Activated CD8-positive, alpha-beta T cell treated with anti-CD3 and anti-CD28 coated beads for 36 hours (primary cell): ENCODE data around the gene CD163L1. TPM values are rescaled to one million over a fixed set of nuclear protein-coding genes. Genes with fewer than 3 reads are reported as not detected.
"Not testable (repeated sequence)": the region's sequence is repeated elsewhere in the genome, so short reads cannot be mapped to it uniquely, and the experiment has no call there.

Experiments
- ATAC-seq: fragments of 200-7000 bp; cut with Tn5 transposase; one replicate; pipeline ENCODE4 v1.10.0; 2021; ENCODE audit warnings: mild to moderate bottlenecking, moderate library complexity
- CTCF ChIA-PET: fragments of 350-600 bp; sonication (Branson Sonifier 250); formaldehyde crosslinking; loops from one replicate; lab custom pipeline; 2021; ENCODE audit warnings: antibody characterized with exemption; lab: Charles Lee
- POLR2A ChIA-PET: fragments of 350-600 bp; sonication (Branson Sonifier 250); formaldehyde crosslinking; loops from one replicate; lab custom pipeline; 2021; ENCODE audit warnings: antibody characterized with exemption; lab: Charles Lee
- DNase-seq: peaks from one replicate; pipeline ENCODE4 v3.0.0-alpha.2; 2020
- H3K27ac Mint-ChIP-seq: one replicate; pipeline ENCODE4 v1.8.0; 2021; ENCODE audit warnings: mild to moderate bottlenecking, mixed read lengths
- H3K27me3 Mint-ChIP-seq: one replicate; pipeline ENCODE4 v1.8.0; 2021; ENCODE audit warnings: mixed read lengths
- H3K36me3 Mint-ChIP-seq: one replicate; pipeline ENCODE4 v1.8.0; 2021; ENCODE audit warnings: low read depth, mixed read lengths
- H3K4me1 Mint-ChIP-seq: one replicate; pipeline ENCODE4 v1.8.0; 2021; ENCODE audit warnings: low read depth, mixed read lengths
- H3K4me3 Mint-ChIP-seq: one replicate; pipeline ENCODE4 v1.8.0; 2021; ENCODE audit warnings: mild to moderate bottlenecking, moderate library complexity, mixed read lengths
- H3K9me3 Mint-ChIP-seq: one replicate; pipeline ENCODE4 v1.8.0; 2021; ENCODE audit warnings: mixed read lengths
- CTCF ChIP-seq: fragments of 200-600 bp; IDR thresholded peaks from one replicate; pipeline ENCODE4 v1.8.0; 2022; ENCODE audit warnings: antibody characterized with exemption, mild to moderate bottlenecking
- intact Hi-C: fragments of 100-400 bp; cut with micrococcal nuclease; formaldehyde crosslinking; loops from one replicate; pipeline ENCODE4 v1.10.0; 2022
- total RNA-seq, 2 experiments: library from RNA; stranded (reverse); gene quantifications; one replicate each; pipeline ENCODE4 v1.2.3, GENCODE V29; 2021

CD163L1 gene
- total RNA-seq, 2 experiments from 2014 or later: not detected

GRCh38 chr12:7450667-7451066 is 6.7 kb upstream of the CD163L1 start:
- Mint-ChIP-seq H3K27me3 (peaks cover 4% of the 10 kb centered on the region), H3K4me3 (no peak overlapping the region), H3K27ac (no peak overlapping the region), H3K36me3 (no peaks in the 10 kb centered on the region), H3K9me3 (peaks cover 5% of the 10 kb centered on the region), H3K4me1 (no peaks in the 10 kb centered on the region)
- POLR2A ChIA-PET: no interaction called here
- no peak for ATAC-seq
- no peak for DNase-seq
- intact Hi-C loops: no loop called here
- TF ChIP-seq CTCF: no peak
- CTCF ChIA-PET: no interaction called here

GRCh38 chr12:7448099-7448498 is 4.1 kb upstream of the CD163L1 start:
- TF ChIP-seq CTCF: no peak
- no peak overlapping the region for H3K27ac Mint-ChIP-seq
- DNase-seq: no peak
- intact Hi-C loops: no loop called here
- no peak overlapping the region for H3K4me3 Mint-ChIP-seq
- H3K27me3 Mint-ChIP-seq: peaks cover 4% of the 10 kb centered on the region
- no peaks in the 10 kb centered on the region for H3K36me3 Mint-ChIP-seq
- ChIA-PET POLR2A (no interaction called here), CTCF (no interaction called here)
- H3K4me1 Mint-ChIP-seq: no peaks in the 10 kb centered on the region
- no peak for ATAC-seq
- H3K9me3 Mint-ChIP-seq: no peaks in the 10 kb centered on the region

- ChIA-PET POLR2A (no interaction called here), CTCF (no interaction called here)
- ATAC-seq (no peak), DNase-seq (no peak)
- no peak overlapping the region for H3K27ac Mint-ChIP-seq
- no peak for TF ChIP-seq CTCF
- intact Hi-C loops: no loop called here
- no peaks in the 10 kb centered on the region for H3K4me1 Mint-ChIP-seq
- H3K9me3 Mint-ChIP-seq: no peaks in the 10 kb centered on the region
- H3K36me3 Mint-ChIP-seq: no peaks in the 10 kb centered on the region
- peaks cover 21% of the 10 kb centered on the region for H3K27me3 Mint-ChIP-seq
- no peak overlapping the region for H3K4me3 Mint-ChIP-seq
Measured at GRCh38 chr12:7444537-7444936, 584 bp upstream of the CD163L1 start.

GRCh38 chr12:7441216-7441615 is 2.7 kb downstream of the CD163L1 start:
- no peaks in the 10 kb centered on the region for H3K4me1 Mint-ChIP-seq
- ChIA-PET POLR2A (interaction anchor here (0.7 kb wide), 1 partner anchor 89 kb away, joined by 3 read pairs; no protein-coding TSS in a partner anchor), CTCF (no interaction called here)
- no peak for ATAC-seq
- DNase-seq: no peak
- peaks cover 31% of the 10 kb centered on the region for H3K27me3 Mint-ChIP-seq
- TF ChIP-seq CTCF: no peak
- H3K27ac Mint-ChIP-seq: no peak overlapping the region
- intact Hi-C loops: no loop called here
- no peaks in the 10 kb centered on the region for H3K9me3 Mint-ChIP-seq
- H3K36me3 Mint-ChIP-seq: no peaks in the 10 kb centered on the region
- H3K4me3 Mint-ChIP-seq: no peak overlapping the region

- Mint-ChIP-seq H3K27me3 (peaks cover 31% of the 10 kb centered on the region), H3K36me3 (no peaks in the 10 kb centered on the region), H3K9me3 (no peaks in the 10 kb centered on the region), H3K4me3 (peak overlapping the region; percentile 49), H3K27ac (no peak overlapping the region), H3K4me1 (no peaks in the 10 kb centered on the region)
- peak; percentile 55 for DNase-seq
- POLR2A ChIA-PET: no interaction called here
- TF ChIP-seq CTCF: no peak
- intact Hi-C loops: no loop called here
- peak; percentile 87 for ATAC-seq
- CTCF ChIA-PET: no interaction called here
Measured at GRCh38 chr12:7439579-7440505, 4.1 kb downstream of the CD163L1 start.

- CTCF ChIA-PET, H3K36me3 Mint-ChIP-seq, H3K27ac Mint-ChIP-seq, H3K9me3 Mint-ChIP-seq, POLR2A ChIA-PET, H3K4me1 Mint-ChIP-seq, H3K4me3 Mint-ChIP-seq, ATAC-seq, DNase-seq, intact Hi-C loops: not testable (repeated sequence)
- peaks cover 31% of the 10 kb centered on the region for H3K27me3 Mint-ChIP-seq
Measured at GRCh38 chr12:7438291-7438995, 5.5 kb downstream of the CD163L1 start.

GRCh38 chr12:7437494-7437893 is 6.5 kb downstream of the CD163L1 start:
- DNase-seq: peak; percentile 24
- ATAC-seq, intact Hi-C loops, H3K4me1 Mint-ChIP-seq, POLR2A ChIA-PET, H3K9me3 Mint-ChIP-seq, H3K27ac Mint-ChIP-seq, H3K4me3 Mint-ChIP-seq, H3K36me3 Mint-ChIP-seq: not testable (repeated sequence)
- peaks cover 31% of the 10 kb centered on the region for H3K27me3 Mint-ChIP-seq
- CTCF ChIA-PET: interaction anchor here (0.6 kb wide), 1 partner anchor 177 kb away, joined by 3 read pairs; no protein-coding TSS in a partner anchor
